ENCODE data around the gene ZNF85. TPM values are rescaled to one million over a fixed set of nuclear protein-coding genes. Genes with fewer than 3 reads are reported as not detected.
A peak's percentile ranks its signal among the peaks of the same experiment; 100 is the strongest.
"Not testable (repeated sequence)": the region's sequence is repeated elsewhere in the genome, so short reads cannot be mapped to it uniquely, and the experiment has no call there.

Gene ZNF85
- total RNA-seq, result 1 to 10 TPM; 5.3 to 6.2 TPM
- total RNA-seq, result 6.5 to 10.3 reads per million in 2 donors

DNA sequence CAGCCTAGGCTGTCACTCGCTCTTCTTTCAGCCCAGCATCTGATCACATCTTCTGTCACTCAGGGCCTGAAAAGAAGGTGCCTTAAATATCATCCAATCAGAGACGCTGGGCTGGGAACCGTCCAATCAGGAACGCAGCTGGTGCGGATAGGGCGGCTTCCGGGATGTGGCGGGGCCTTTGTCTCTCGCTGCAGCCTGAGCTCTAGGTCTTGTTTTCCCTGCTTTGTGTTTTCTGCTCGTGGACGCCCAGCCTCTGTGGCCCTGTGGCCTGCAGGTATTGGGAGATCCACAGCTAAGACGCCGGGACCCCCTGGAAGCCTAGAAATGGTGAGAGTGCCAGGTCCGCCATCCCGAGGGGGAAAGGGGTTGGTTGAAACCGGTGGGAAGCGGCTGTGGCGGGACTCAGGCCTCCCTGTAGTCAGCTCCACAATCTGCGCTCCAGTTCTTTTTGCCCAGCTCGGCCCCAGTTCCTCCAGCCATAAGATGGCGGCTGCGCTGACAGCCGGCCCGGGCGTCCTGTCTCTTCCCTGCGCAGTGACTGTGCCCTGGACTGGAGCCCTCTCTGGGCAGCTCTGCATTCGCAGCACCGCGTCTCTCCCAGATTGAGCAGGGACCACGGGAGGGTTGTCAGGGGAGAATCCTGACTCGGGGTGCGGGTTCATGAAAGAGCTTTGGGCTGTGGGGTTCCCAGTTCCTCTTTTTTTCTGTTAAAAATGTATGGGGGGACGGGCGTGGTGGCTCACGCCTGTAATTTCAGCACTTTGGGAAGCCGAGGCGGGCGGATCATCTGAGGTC lies at the start of gene ZNF85:
Gene ZNF85, plus strand, starts transcription at position 175 of the 795 bp plus-strand sequence. Its CDS starts 150 bp downstream, at position 325.
- H3K9me3 ChIP-seq (ENCODE audit: control insufficient read depth, low read length, poor library complexity, severe bottlenecking), result no peaks in the 10 kb centered on the region
- ATAC-seq (peak; percentile 99), DNase-seq (peak; percentile 68 to 82 (median 78))
- Mint-ChIP-seq H3K27ac (peak within 1 kb of the TSS; percentile 90), H3K27me3 (no peaks in the 10 kb centered on the region), H3K4me3 (peak within 1 kb of the TSS; percentile 95), H3K4me1 (peaks cover 7% of the 10 kb centered on the region), H3K36me3 (ENCODE audit: low read depth) (peaks cover 2% of the 10 kb centered on the region)

- no peak for ATAC-seq
- Mint-ChIP-seq H3K4me1 (no peaks in the 10 kb centered on the region), H3K27ac (no peak overlapping the region), H3K27me3 (no peaks in the 10 kb centered on the region), H3K36me3 (ENCODE audit: low read depth) (no peaks in the 10 kb centered on the region), H3K4me3 (no peak overlapping the region)
- H3K9me3 ChIP-seq (ENCODE audit: control insufficient read depth, low read length, poor library complexity, severe bottlenecking), result peaks cover 10% of the 10 kb centered on the region
- DNase-seq, result no peak
These were observed 43.5 kb upstream of the ZNF85 start for GRCh38 chr19:20879501-20879900.

- peaks cover 15% of the 10 kb centered on the region for H3K9me3 ChIP-seq (ENCODE audit: control insufficient read depth, low read length, poor library complexity, severe bottlenecking)
- H3K4me1 Mint-ChIP-seq, result no peaks in the 10 kb centered on the region
- no peak overlapping the region for H3K4me3 Mint-ChIP-seq
- ATAC-seq, result no peak
- H3K36me3 Mint-ChIP-seq (ENCODE audit: low read depth), result peaks cover 2% of the 10 kb centered on the region
- peaks cover 14% of the 10 kb centered on the region for H3K27me3 Mint-ChIP-seq
- DNase-seq, result no peak
- no peak overlapping the region for H3K27ac Mint-ChIP-seq
These were observed 10.1 kb upstream of the ZNF85 start for GRCh38 chr19:20912973-20913372.

DNA sequence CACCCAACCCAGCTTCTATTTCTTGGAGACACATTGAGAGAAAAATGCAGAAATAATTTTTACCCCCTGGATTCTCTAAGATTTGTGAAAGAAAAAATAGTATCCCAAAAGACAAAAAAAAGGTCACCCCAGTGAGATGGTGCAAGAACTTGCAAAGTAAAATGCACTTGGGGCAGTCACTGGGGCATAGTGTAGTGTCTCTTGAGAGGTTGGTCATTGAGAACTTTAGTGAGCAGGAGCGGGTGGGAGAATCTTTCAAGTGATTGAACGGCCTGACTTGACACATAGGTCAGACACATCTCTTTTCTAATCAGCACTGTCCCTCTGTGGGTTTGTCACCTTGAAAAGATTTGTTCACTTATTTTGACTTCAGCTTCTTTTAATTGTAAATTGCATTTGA lies 2.4 kb downstream of the ZNF85 start:
- no peaks in the 10 kb centered on the region for H3K27me3 Mint-ChIP-seq
- peaks cover 4% of the 10 kb centered on the region for H3K36me3 Mint-ChIP-seq (ENCODE audit: low read depth)
- H3K9me3 ChIP-seq (ENCODE audit: control insufficient read depth, low read length, poor library complexity, severe bottlenecking), result no peaks in the 10 kb centered on the region
- no peak for ATAC-seq
- H3K4me3 Mint-ChIP-seq, result no peak overlapping the region
- peaks cover 7% of the 10 kb centered on the region for H3K4me1 Mint-ChIP-seq
- peak overlapping the region; percentile 39 for H3K27ac Mint-ChIP-seq
- no peak for DNase-seq

- H3K4me1 Mint-ChIP-seq, result peaks cover 7% of the 10 kb centered on the region
- no peak overlapping the region for H3K4me3 Mint-ChIP-seq
- H3K27ac Mint-ChIP-seq, result no peak overlapping the region
- ATAC-seq, result no peak
- H3K9me3 ChIP-seq (ENCODE audit: control insufficient read depth, low read length, poor library complexity, severe bottlenecking), result no peaks in the 10 kb centered on the region
- no peaks in the 10 kb centered on the region for H3K27me3 Mint-ChIP-seq
- peaks cover 4% of the 10 kb centered on the region for H3K36me3 Mint-ChIP-seq (ENCODE audit: low read depth)
- DNase-seq, result no peak
These were observed 3.7 kb downstream of the ZNF85 start for GRCh38 chr19:20926796-20927195.

DNA sequence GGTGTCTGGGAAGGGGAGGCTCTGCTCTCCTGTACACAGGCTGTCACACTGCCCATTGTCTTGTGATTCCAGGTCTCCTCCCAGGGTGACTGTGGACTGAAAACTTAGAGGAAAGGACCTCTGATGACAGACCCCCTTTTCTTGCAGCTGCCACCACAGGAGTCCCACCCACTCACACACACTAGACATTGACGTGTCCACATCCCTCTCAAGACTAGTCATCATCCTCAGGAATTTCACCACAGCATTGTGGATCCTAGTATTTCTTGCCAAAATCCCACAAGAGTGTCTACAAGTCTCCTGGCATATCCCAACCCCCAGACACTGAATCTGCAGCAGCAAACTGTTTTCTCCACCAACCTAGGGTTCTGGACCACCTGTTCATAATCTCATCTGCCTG lies 5.3 kb downstream of the ZNF85 start:
- Mint-ChIP-seq H3K36me3 (ENCODE audit: low read depth) (peaks cover 4% of the 10 kb centered on the region), H3K27ac (no peak overlapping the region), H3K4me3 (no peak overlapping the region)

GRCh38 chr19:20936322-20936947 lies 13.4 kb downstream of the ZNF85 start:
- not testable (repeated sequence) for H3K4me1 Mint-ChIP-seq; H3K27ac Mint-ChIP-seq; H3K36me3 Mint-ChIP-seq (ENCODE audit: low read depth); H3K9me3 ChIP-seq (ENCODE audit: control insufficient read depth, low read length, poor library complexity, severe bottlenecking); H3K4me3 Mint-ChIP-seq; H3K27me3 Mint-ChIP-seq; ATAC-seq; DNase-seq

More for the DNA sequence above, 5.3 kb downstream of the ZNF85 start:
- DNase-seq (no peak), ATAC-seq (no peak)
- H3K4me1 Mint-ChIP-seq, result peaks cover 2% of the 10 kb centered on the region
- no peaks in the 10 kb centered on the region for H3K27me3 Mint-ChIP-seq
- no peaks in the 10 kb centered on the region for H3K9me3 ChIP-seq (ENCODE audit: control insufficient read depth, low read length, poor library complexity, severe bottlenecking)

GRCh38 chr19:20952561-20953095 lies 29.6 kb downstream of the ZNF85 start:
- not testable (repeated sequence) for H3K36me3 Mint-ChIP-seq (ENCODE audit: low read depth); H3K4me1 Mint-ChIP-seq; ATAC-seq

GRCh38 chr19:20964798-20965197 lies 41.7 kb downstream of the ZNF85 start:
- H3K36me3 Mint-ChIP-seq (ENCODE audit: low read depth), result no peaks in the 10 kb centered on the region
- no peaks in the 10 kb centered on the region for H3K4me1 Mint-ChIP-seq
- no peak overlapping the region for H3K27ac Mint-ChIP-seq
- H3K9me3 ChIP-seq (ENCODE audit: control insufficient read depth, low read length, poor library complexity, severe bottlenecking), result no peaks in the 10 kb centered on the region
- DNase-seq, result no peak
- no peak for ATAC-seq
- H3K27me3 Mint-ChIP-seq, result no peaks in the 10 kb centered on the region
- H3K4me3 Mint-ChIP-seq, result no peak overlapping the region

More at GRCh38 chr19:20952561-20953095, 29.6 kb downstream of the ZNF85 start:
- not testable (repeated sequence) for H3K9me3 ChIP-seq (ENCODE audit: control insufficient read depth, low read length, poor library complexity, severe bottlenecking); H3K27me3 Mint-ChIP-seq; H3K27ac Mint-ChIP-seq; H3K4me3 Mint-ChIP-seq; DNase-seq

GRCh38 chr19:20968092-20968491 lies 45.0 kb downstream of the ZNF85 start:
- DNase-seq (no peak), ATAC-seq (no peak)
- no peaks in the 10 kb centered on the region for H3K27me3 Mint-ChIP-seq
- H3K4me3 Mint-ChIP-seq, result no peak overlapping the region
- H3K27ac Mint-ChIP-seq, result no peak overlapping the region
- no peaks in the 10 kb centered on the region for H3K4me1 Mint-ChIP-seq
- no peaks in the 10 kb centered on the region for H3K36me3 Mint-ChIP-seq (ENCODE audit: low read depth)
- H3K9me3 ChIP-seq (ENCODE audit: control insufficient read depth, low read length, poor library complexity, severe bottlenecking), result no peaks in the 10 kb centered on the region

- no peaks in the 10 kb centered on the region for H3K9me3 ChIP-seq (ENCODE audit: control insufficient read depth, low read length, poor library complexity, severe bottlenecking)
- DNase-seq (no peak), ATAC-seq (no peak)
- H3K4me3 Mint-ChIP-seq, result no peak overlapping the region
- peaks cover 2% of the 10 kb centered on the region for H3K4me1 Mint-ChIP-seq
- no peak overlapping the region for H3K27ac Mint-ChIP-seq
- H3K36me3 Mint-ChIP-seq (ENCODE audit: low read depth), result no peaks in the 10 kb centered on the region
- no peaks in the 10 kb centered on the region for H3K27me3 Mint-ChIP-seq
These were observed 46.4 kb downstream of the ZNF85 start for GRCh38 chr19:20969498-20969897.

DNA sequence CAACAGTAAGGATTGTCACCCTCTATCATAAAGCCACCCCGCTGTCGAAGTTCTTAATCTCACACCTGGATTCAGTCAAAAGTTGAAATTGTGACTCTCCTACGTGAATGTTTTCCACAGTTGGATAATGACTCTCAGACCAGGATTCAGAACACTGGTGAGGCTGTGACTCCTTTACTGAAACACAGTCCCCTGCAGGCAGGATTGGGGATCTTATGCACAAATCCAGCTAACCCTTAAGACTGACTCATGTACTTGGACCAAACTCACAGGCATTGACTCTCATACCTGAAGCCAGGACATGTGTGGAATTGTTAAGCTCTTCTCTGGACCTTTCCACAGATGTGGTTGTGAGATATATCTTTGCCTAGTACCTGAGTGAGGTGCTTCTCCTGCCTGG lies 46.8 kb downstream of the ZNF85 start:
- ATAC-seq (no peak), DNase-seq (no peak)
- Mint-ChIP-seq H3K27ac (no peak overlapping the region), H3K4me1 (peaks cover 2% of the 10 kb centered on the region), H3K4me3 (no peak overlapping the region), H3K27me3 (no peaks in the 10 kb centered on the region), H3K36me3 (ENCODE audit: low read depth) (no peaks in the 10 kb centered on the region)
- H3K9me3 ChIP-seq (ENCODE audit: control insufficient read depth, low read length, poor library complexity, severe bottlenecking), result no peaks in the 10 kb centered on the region

- not testable (repeated sequence) for H3K4me3 Mint-ChIP-seq; H3K27ac Mint-ChIP-seq; H3K36me3 Mint-ChIP-seq (ENCODE audit: low read depth); H3K27me3 Mint-ChIP-seq; DNase-seq; ATAC-seq; H3K9me3 ChIP-seq (ENCODE audit: control insufficient read depth, low read length, poor library complexity, severe bottlenecking); H3K4me1 Mint-ChIP-seq
These were observed 69.7 kb downstream of the ZNF85 start for GRCh38 chr19:20992788-20993187.

Measured in T-helper 17 cell (primary cell).